ENCODE data around the gene KRT71.
"Not testable (repeated sequence)": the region's sequence is repeated elsewhere in the genome, so short reads cannot be mapped to it uniquely, and the experiment has no call there.

KRT71 gene

GRCh38 chr12:52600475-52600874 lies 47.5 kb upstream of the KRT71 start:
- Histone ChIP-seq H3K27me3 (ENCODE audit: low read depth, low read length) (peaks cover 30% of the 10 kb centered on the region), H3K9me3 (ENCODE audit: insufficient read depth, low read length) (no peaks in the 10 kb centered on the region), H3K36me3 (replicated peaks; ENCODE audit: low read depth, low read length) (no peaks in the 10 kb centered on the region), H3K9ac (ENCODE audit: low read length) (no peak overlapping the region), H4K20me1 (ENCODE audit: insufficient read depth, low read length) (no peaks in the 10 kb centered on the region), H3K4me1 (ENCODE audit: low read length) (no peaks in the 10 kb centered on the region), H3K4me3 (ENCODE audit: low read length) (no peak overlapping the region), H3K79me2 (ENCODE audit: low read length) (no peaks in the 10 kb centered on the region), H3K27ac (ENCODE audit: low read length) (no peak overlapping the region), H2AFZ (ENCODE audit: low read depth, low read length) (no peak overlapping the region), H3K4me2 (ENCODE audit: low read length) (no peak overlapping the region)
- TF ChIP-seq CTCF (IDR thresholded peaks at IDR 0.05; ENCODE audit: low read depth, low read length) (no peak), EZH2phosphoT487 (IDR thresholded peaks at IDR 0.05; ENCODE audit: low read depth) (no peak)

DNA sequence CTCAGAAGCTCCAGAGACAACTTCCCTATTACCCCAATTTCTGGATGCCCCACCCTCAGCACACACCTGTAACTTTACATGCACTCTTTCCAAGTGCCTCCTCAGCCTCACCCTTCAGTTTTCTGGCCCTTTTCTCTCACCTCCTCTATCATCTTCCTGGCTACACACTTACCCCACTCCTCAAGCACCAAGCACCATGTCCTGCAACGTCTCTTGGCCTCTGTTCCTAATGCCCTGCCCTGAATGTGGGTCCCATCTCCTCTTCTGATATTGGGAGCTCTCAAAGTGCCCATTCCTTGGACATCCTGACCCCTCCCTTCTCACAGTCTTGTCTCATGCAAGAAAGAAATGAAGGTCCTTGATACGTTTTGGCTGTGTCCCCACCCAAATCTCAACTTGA lies 47.1 kb upstream of the KRT71 start:
- peaks cover 33% of the 10 kb centered on the region for H3K27me3 ChIP-seq (ENCODE audit: low read depth, low read length)
- H3K79me2 ChIP-seq (ENCODE audit: low read length), result no peaks in the 10 kb centered on the region
- no peak overlapping the region for H3K4me3 ChIP-seq (ENCODE audit: low read length)
- no peak for TF ChIP-seq CTCF (IDR thresholded peaks at IDR 0.05; ENCODE audit: low read depth, low read length)
- TF ChIP-seq EZH2phosphoT487 (IDR thresholded peaks at IDR 0.05; ENCODE audit: low read depth), result no peak
- no peak overlapping the region for H2AFZ ChIP-seq (ENCODE audit: low read depth, low read length)
- no peaks in the 10 kb centered on the region for H3K9me3 ChIP-seq (ENCODE audit: insufficient read depth, low read length)
- H3K36me3 ChIP-seq (replicated peaks; ENCODE audit: low read depth, low read length), result no peaks in the 10 kb centered on the region
- H3K4me1 ChIP-seq (ENCODE audit: low read length), result no peaks in the 10 kb centered on the region
- H3K9ac ChIP-seq (ENCODE audit: low read length), result no peak overlapping the region
- H3K4me2 ChIP-seq (ENCODE audit: low read length), result no peak overlapping the region
- no peak overlapping the region for H3K27ac ChIP-seq (ENCODE audit: low read length)
- no peaks in the 10 kb centered on the region for H4K20me1 ChIP-seq (ENCODE audit: insufficient read depth, low read length)

- Histone ChIP-seq H4K20me1 (ENCODE audit: insufficient read depth, low read length) (no peaks in the 10 kb centered on the region), H3K4me1 (ENCODE audit: low read length) (no peaks in the 10 kb centered on the region), H3K9ac (ENCODE audit: low read length) (no peak overlapping the region), H3K36me3 (replicated peaks; ENCODE audit: low read depth, low read length) (no peaks in the 10 kb centered on the region), H3K9me3 (ENCODE audit: insufficient read depth, low read length) (no peaks in the 10 kb centered on the region), H3K27ac (ENCODE audit: low read length) (no peak overlapping the region), H3K27me3 (ENCODE audit: low read depth, low read length) (peaks cover 33% of the 10 kb centered on the region), H3K4me3 (ENCODE audit: low read length) (no peak overlapping the region), H2AFZ (ENCODE audit: low read depth, low read length) (no peak overlapping the region), H3K79me2 (ENCODE audit: low read length) (no peaks in the 10 kb centered on the region), H3K4me2 (ENCODE audit: low read length) (no peak overlapping the region)
- TF ChIP-seq CTCF (IDR thresholded peaks at IDR 0.05; ENCODE audit: low read depth, low read length) (no peak), EZH2phosphoT487 (IDR thresholded peaks at IDR 0.05; ENCODE audit: low read depth) (no peak)
Measured at GRCh38 chr12:52598966-52599365, 46.0 kb upstream of the KRT71 start.

DNA sequence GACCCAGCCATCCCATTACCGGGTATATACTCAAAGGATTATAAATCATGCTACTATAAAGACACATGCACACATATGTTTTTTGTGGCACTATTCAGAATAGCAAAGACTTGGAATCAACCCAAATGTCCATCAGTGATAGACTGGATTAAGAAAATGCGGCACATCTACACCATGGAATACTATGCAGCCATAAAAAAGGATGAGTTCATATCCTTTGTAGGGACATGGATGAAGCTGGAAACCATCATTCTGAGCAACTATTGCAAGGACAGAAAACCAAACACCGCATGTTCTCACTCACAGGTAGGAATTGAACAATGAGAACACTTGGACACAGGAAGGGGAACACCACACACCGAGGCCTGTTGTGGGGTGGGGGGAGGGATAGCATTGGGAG lies 41.3 kb upstream of the KRT71 start:
- not testable (repeated sequence) for H3K4me2 ChIP-seq (ENCODE audit: low read length); H3K4me1 ChIP-seq (ENCODE audit: low read length); H4K20me1 ChIP-seq (ENCODE audit: insufficient read depth, low read length); H3K4me3 ChIP-seq (ENCODE audit: low read length); H3K9ac ChIP-seq (ENCODE audit: low read length); H3K27ac ChIP-seq (ENCODE audit: low read length); H3K9me3 ChIP-seq (ENCODE audit: insufficient read depth, low read length); H3K79me2 ChIP-seq (ENCODE audit: low read length); H2AFZ ChIP-seq (ENCODE audit: low read depth, low read length); H3K36me3 ChIP-seq (replicated peaks; ENCODE audit: low read depth, low read length)
- H3K27me3 ChIP-seq (ENCODE audit: low read depth, low read length), result peaks cover 36% of the 10 kb centered on the region

GRCh38 chr12:52591521-52591920 lies 38.6 kb upstream of the KRT71 start:
- no peak overlapping the region for H3K27ac ChIP-seq (ENCODE audit: low read length)
- peaks cover 25% of the 10 kb centered on the region; the same call in 1 of the 2 replicates for H3K27me3 ChIP-seq (ENCODE audit: low read depth, low read length)
- H4K20me1 ChIP-seq (ENCODE audit: insufficient read depth, low read length), result no peaks in the 10 kb centered on the region
- H3K4me2 ChIP-seq (ENCODE audit: low read length), result no peak overlapping the region
- no peak overlapping the region for H2AFZ ChIP-seq (ENCODE audit: low read depth, low read length)
- no peak overlapping the region for H3K9ac ChIP-seq (ENCODE audit: low read length)
- no peaks in the 10 kb centered on the region for H3K9me3 ChIP-seq (ENCODE audit: insufficient read depth, low read length)
- H3K4me1 ChIP-seq (ENCODE audit: low read length), result no peaks in the 10 kb centered on the region
- H3K79me2 ChIP-seq (ENCODE audit: low read length), result no peaks in the 10 kb centered on the region
- H3K4me3 ChIP-seq (ENCODE audit: low read length), result no peak overlapping the region
- no peak for TF ChIP-seq CTCF (IDR thresholded peaks at IDR 0.05; ENCODE audit: low read depth, low read length)
- no peak for TF ChIP-seq EZH2phosphoT487 (IDR thresholded peaks at IDR 0.05; ENCODE audit: low read depth)
- H3K36me3 ChIP-seq (replicated peaks; ENCODE audit: low read depth, low read length), result no peaks in the 10 kb centered on the region

All from OCI-LY3 (cell line).